Thymus (tissue), 11 donors: ENCODE measurements around the gene TK1. TPM values are rescaled to one million over a fixed set of nuclear protein-coding genes. Genes with fewer than 3 reads are reported as not detected.

Source experiments
- DNase-seq, 9 donors: peaks; one replicate each; pipeline ENCODE4 v3.0.0-alpha.2; 2013; ENCODE audit warnings: low spot score in 9 of 9, low read depth in 6 of 9, missing footprints in 1 of 9
- H3K27ac ChIP-seq, 2 donors: one replicate each; pipeline ENCODE4 v1.5.1; 2013; ENCODE audit warnings: control low read depth in 1 of 2, low read depth in 1 of 2, low read length in 1 of 2, mild to moderate bottlenecking in 1 of 2, moderate library complexity in 1 of 2
- H3K27me3 ChIP-seq, 2 donors: one replicate each; pipeline ENCODE4 v1.5.1; 2013; ENCODE audit warnings: low read length in 1 of 2; ENCODE audit not compliant: control insufficient read depth in 2 of 2, insufficient read depth in 1 of 2
- H3K36me3 ChIP-seq, 2 donors: one replicate each; pipeline ENCODE4 v1.5.1; 2013; ENCODE audit warnings: low read length in 1 of 2, mild to moderate bottlenecking in 1 of 2, moderate library complexity in 1 of 2; ENCODE audit not compliant: control insufficient read depth in 2 of 2, insufficient read depth in 2 of 2
- H3K4me1 ChIP-seq, 2 donors: one replicate each; pipeline ENCODE4 v1.5.1; 2013; ENCODE audit warnings: low read length in 2 of 2; ENCODE audit not compliant: control insufficient read depth in 2 of 2, insufficient read depth in 2 of 2
- H3K4me3 ChIP-seq, 2 donors: one replicate each; pipeline ENCODE4 v1.5.1; 2013; ENCODE audit warnings: low read length in 2 of 2, control low read depth in 1 of 2, mild to moderate bottlenecking in 1 of 2
- H3K9me3 ChIP-seq, 2 donors: one replicate each; pipeline ENCODE4 v1.5.1; 2013; ENCODE audit warnings: low read length in 1 of 2, mild to moderate bottlenecking in 1 of 2; ENCODE audit not compliant: control insufficient read depth in 2 of 2, insufficient read depth in 1 of 2
- WGBS: extraction: QIAGEN DNeasy Blood & Tissue Kit; methylation state at CpG from one replicate; pipeline ENCODE4 v1.1.7; 2013; 5-methylcytosine and 5-hydroxymethylcytosine counted together
- polyA plus RNA-seq: library from polyadenylated mRNA; stranded (reverse); fragments of 200-250 nt; gene quantifications from one replicate; pipeline ENCODE4 v1.2.3, GENCODE V29; 2013
- total RNA-seq: library from RNA; stranded (reverse); fragments of 120-200 nt; gene quantifications from one replicate; pipeline ENCODE4 v1.2.4, GENCODE V29; 2013
- donor health status: healthy.

The TK1 gene
- total and polyA plus RNA-seq, 2 donors = 3.8 to 32.3 TPM

DNA sequence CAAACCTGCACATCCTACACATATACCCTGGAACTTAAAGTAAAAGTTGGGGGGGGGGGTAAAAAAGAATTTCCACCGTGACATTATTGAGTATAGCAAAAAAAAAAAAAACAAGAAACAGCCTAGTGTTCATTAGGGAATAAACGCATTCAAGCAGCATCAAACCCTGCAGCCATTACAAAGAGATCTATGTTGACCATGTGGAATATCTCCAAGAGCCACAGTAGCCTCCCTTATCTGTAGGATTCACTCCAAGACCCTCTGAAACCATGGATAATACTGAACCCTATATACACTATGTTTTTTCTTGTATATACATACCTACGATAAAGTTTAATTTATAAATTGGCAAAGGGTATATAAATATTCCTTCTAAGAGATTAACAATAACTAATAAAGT lies 21.6 kb upstream of the TK1 start:
- Histone ChIP-seq H3K4me1 (no peaks in the 10 kb centered on the region), H3K27ac (no peak overlapping the region), H3K4me3 (no peak overlapping the region)

DNA sequence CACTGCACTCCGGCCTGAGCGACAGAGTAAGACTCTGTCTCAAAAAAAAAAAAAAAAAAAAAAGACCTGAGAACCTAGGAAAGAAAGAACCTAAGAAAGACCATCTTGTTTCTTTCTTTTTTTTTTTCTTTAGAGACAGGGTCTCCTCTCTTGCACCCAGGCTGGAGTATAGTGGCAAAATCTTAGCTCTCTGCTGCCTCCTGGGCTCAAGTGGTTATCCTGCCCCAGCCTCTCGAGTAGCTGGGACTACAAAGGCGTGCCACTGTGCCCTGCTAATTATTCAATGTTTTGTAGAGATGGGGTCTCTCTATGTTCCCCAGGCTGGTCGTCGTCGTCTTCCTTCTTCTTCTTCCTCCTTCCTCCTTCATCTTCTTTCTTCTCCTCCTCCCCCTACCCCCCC lies 19.4 kb upstream of the TK1 start:
- Histone ChIP-seq H3K4me3 (no peak overlapping the region), H3K4me1 (no peaks in the 10 kb centered on the region), H3K36me3 (peaks cover 9 to 15% of the 10 kb centered on the region in 2 donors), H3K27ac (no peak overlapping the region), H3K27me3 (no peaks in the 10 kb centered on the region), H3K9me3 (peaks cover 0 to 1% of the 10 kb centered on the region in 2 donors)
- no peak for DNase-seq
- 88% methylated on average over 7 of the region's 7 CpGs for WGBS

More for the DNA sequence above, 21.6 kb upstream of the TK1 start:
- 95% methylated on average over 3 of the region's 3 CpGs for WGBS
- H3K9me3 ChIP-seq = peaks cover 0 to 1% of the 10 kb centered on the region in 2 donors
- no peaks in the 10 kb centered on the region for H3K27me3 ChIP-seq
- peaks cover 9 to 15% of the 10 kb centered on the region in 2 donors for H3K36me3 ChIP-seq
- no peak for DNase-seq

GRCh38 chr17:78205124-78205775 lies 18.4 kb upstream of the TK1 start:
- WGBS = 98% methylated on average over 17 of the region's 17 CpGs
- H3K4me1 ChIP-seq = no peaks in the 10 kb centered on the region
- no peak overlapping the region for H3K4me3 ChIP-seq
- H3K9me3 ChIP-seq = peaks cover 0 to 1% of the 10 kb centered on the region in 2 donors
- H3K36me3 ChIP-seq = peaks cover 9 to 15% of the 10 kb centered on the region in 2 donors
- H3K27me3 ChIP-seq = no peaks in the 10 kb centered on the region
- H3K27ac ChIP-seq = no peak overlapping the region
- no peak for DNase-seq

DNA sequence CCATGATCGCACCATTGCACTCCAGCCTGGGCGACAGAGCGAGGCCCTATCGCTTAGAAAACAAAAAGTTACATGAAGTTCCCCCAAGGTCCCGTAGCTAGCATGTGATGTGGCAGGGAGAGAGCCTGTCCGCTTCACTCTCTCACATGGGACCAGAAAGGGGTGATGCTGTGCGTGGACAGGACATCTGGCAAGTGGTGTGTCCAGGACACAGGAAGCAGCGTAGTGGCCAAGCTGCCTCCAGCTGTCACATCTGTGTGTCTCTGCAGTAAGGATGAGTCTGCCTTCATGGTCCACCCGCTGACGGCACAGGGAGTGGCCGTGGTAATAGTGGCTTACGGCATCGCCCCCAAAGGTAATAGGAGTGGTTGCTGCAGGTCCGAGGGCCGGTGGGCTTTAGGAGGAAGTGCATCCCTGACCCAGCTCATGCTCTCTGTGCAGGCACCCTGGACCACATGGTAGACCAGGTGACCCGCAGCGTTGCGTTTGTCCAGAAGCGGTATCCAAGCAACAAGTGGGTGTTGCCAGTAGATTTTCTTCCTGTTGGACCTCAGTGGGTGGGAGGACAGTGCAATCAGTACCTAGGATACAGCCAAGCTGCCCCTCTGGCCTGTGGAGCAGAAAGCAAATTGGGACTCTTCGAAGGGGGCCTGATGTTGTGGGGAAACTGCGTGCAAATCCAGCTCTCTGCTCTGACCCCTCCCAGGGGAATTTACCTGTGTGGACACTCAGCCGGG lies 17.7 kb upstream of the TK1 start:
- H3K4me3 ChIP-seq = no peak overlapping the region
- no peaks in the 10 kb centered on the region for H3K4me1 ChIP-seq
- peaks cover 0 to 1% of the 10 kb centered on the region in 2 donors for H3K9me3 ChIP-seq
- DNase-seq = no peak
- H3K27ac ChIP-seq = no peak overlapping the region
- 98% methylated on average over 22 of the region's 22 CpGs for WGBS
- H3K36me3 ChIP-seq = peaks cover 10 to 15% of the 10 kb centered on the region in 2 donors
- H3K27me3 ChIP-seq = no peaks in the 10 kb centered on the region

GRCh38 chr17:78202666-78203065 lies 15.8 kb upstream of the TK1 start:
- peaks cover 1 to 5% of the 10 kb centered on the region in 2 donors for H3K9me3 ChIP-seq
- WGBS = 97% methylated on average over 8 of the region's 8 CpGs
- no peak overlapping the region for H3K4me3 ChIP-seq
- H3K4me1 ChIP-seq = no peaks in the 10 kb centered on the region
- peaks cover 15 to 16% of the 10 kb centered on the region in 2 donors for H3K36me3 ChIP-seq
- no peaks in the 10 kb centered on the region for H3K27me3 ChIP-seq
- DNase-seq = no peak
- H3K27ac ChIP-seq = no peak overlapping the region

- H3K4me1 ChIP-seq = no peaks in the 10 kb centered on the region
- H3K27ac ChIP-seq = no peak overlapping the region
- 98% methylated on average over 6 of the region's 6 CpGs for WGBS
- no peak overlapping the region for H3K4me3 ChIP-seq
- no peak for DNase-seq
- peaks cover 13 to 16% of the 10 kb centered on the region in 2 donors for H3K36me3 ChIP-seq
- peaks cover 0 to 5% of the 10 kb centered on the region in 2 donors for H3K9me3 ChIP-seq
- no peaks in the 10 kb centered on the region for H3K27me3 ChIP-seq
Observed at GRCh38 chr17:78200451-78200850, 13.6 kb upstream of the TK1 start.

DNA sequence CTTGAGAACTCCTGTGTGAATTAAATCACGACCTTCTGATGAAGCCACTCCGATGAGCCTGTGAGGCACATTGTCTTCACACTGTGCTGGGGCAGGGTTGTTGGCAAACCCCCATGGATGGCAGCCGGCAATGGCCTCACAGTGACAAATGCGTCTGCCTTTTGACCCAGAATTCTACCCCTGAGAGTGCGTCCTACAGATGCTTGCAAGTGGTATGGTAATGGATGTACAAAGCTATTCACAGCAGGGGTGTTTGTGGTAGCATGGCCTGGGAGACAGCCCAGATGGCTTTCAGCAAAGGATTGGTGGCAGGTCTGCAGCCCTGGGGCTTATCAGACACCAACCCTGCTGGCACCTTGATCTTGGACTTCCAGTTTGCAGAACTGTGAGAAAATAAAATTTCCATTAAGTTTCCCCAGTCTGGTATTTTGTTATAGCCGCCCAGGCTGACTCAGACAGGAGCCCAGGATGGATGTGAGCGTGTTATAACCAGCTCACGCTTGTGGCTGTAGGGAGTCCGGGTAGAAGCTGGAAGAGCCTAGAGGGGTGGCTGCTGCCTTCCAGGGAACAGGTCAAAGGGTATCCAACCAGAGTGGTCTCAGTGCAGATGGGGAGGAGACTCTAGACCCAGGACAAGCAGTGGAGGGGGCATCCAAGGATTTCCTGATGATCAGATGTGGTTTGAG lies 10.4 kb upstream of the TK1 start:
- no peak overlapping the region for H3K4me3 ChIP-seq
- H3K27ac ChIP-seq = no peak overlapping the region
- peaks cover 0 to 5% of the 10 kb centered on the region in 2 donors for H3K9me3 ChIP-seq
- WGBS = 96% methylated on average over 9 of the region's 9 CpGs
- H3K36me3 ChIP-seq = peaks cover 10 to 11% of the 10 kb centered on the region in 2 donors
- no peak for DNase-seq
- H3K4me1 ChIP-seq = no peaks in the 10 kb centered on the region
- H3K27me3 ChIP-seq = no peaks in the 10 kb centered on the region

- Histone ChIP-seq H3K9me3 (peaks cover 0 to 5% of the 10 kb centered on the region in 2 donors), H3K4me1 (no peaks in the 10 kb centered on the region), H3K4me3 (no peak overlapping the region), H3K27me3 (no peaks in the 10 kb centered on the region), H3K36me3 (peaks cover 10 to 11% of the 10 kb centered on the region in 2 donors), H3K27ac (no peak overlapping the region)
- no peak for DNase-seq
- 96% methylated on average over 5 of the region's 5 CpGs for WGBS
Observed at GRCh38 chr17:78196716-78197115, 9.9 kb upstream of the TK1 start.
